HG03108 (cell line): ENCODE results near the gene ENAH.
A peak's percentile ranks its signal among the peaks of the same experiment; 100 is the strongest.

Source experiments
- ATAC-seq: cut with Tn5 transposase; IDR thresholded peaks from one replicate; pipeline ENCODE4 v1.9.1; 2021; ENCODE audit warnings: moderate library complexity; ENCODE audit not compliant: unreplicated experiment

The ENAH gene

GRCh38 chr1:225506727-225507126 lies 146.2 kb downstream of the ENAH start:
- no peak for ATAC-seq

GRCh38 chr1:225504776-225505175 lies 148.1 kb downstream of the ENAH start:
- no peak for ATAC-seq

- no peak for ATAC-seq
Measured at GRCh38 chr1:225500624-225501192, 152.2 kb downstream of the ENAH start.

GRCh38 chr1:225498549-225499136 lies 154.3 kb downstream of the ENAH start:
- no peak for ATAC-seq

GRCh38 chr1:225494789-225495359 lies 158.0 kb downstream of the ENAH start:
- no peak for ATAC-seq

- ATAC-seq: no peak
Measured at GRCh38 chr1:225493591-225494246, 159.2 kb downstream of the ENAH start.

GRCh38 chr1:225488676-225489075 lies 164.2 kb downstream of the ENAH start:
- no peak for ATAC-seq

- no peak for ATAC-seq
Measured at GRCh38 chr1:225486856-225487255, 166.1 kb downstream of the ENAH start.

- no peak for ATAC-seq
Measured at GRCh38 chr1:225485991-225486530, 166.9 kb downstream of the ENAH start.

GRCh38 chr1:225485226-225485625 lies 167.7 kb downstream of the ENAH start:
- ATAC-seq: no peak

- ATAC-seq: no peak
Measured at GRCh38 chr1:225484657-225485214, 168.2 kb downstream of the ENAH start.

GRCh38 chr1:225483818-225484656 lies 168.9 kb downstream of the ENAH start:
- no peak for ATAC-seq

- no peak for ATAC-seq
Measured at GRCh38 chr1:225482421-225482950, 170.4 kb downstream of the ENAH start.

GRCh38 chr1:225481738-225482137 lies 171.2 kb downstream of the ENAH start:
- no peak for ATAC-seq

- ATAC-seq: peak; percentile 82
Measured at GRCh38 chr1:225480825-225481434, 172.0 kb downstream of the ENAH start.

GRCh38 chr1:225479996-225480720 lies 172.8 kb downstream of the ENAH start:
- ATAC-seq: no peak

- ATAC-seq: no peak
Measured at GRCh38 chr1:225479341-225479740, 173.6 kb downstream of the ENAH start.

GRCh38 chr1:225477296-225477911 lies 175.5 kb downstream of the ENAH start:
- ATAC-seq: no peak

GRCh38 chr1:225476538-225476988 lies 176.4 kb downstream of the ENAH start:
- ATAC-seq: no peak
